Aorta (tissue), 5 donors: Measurements from ENCODE around the gene NIPA2. TPM values are rescaled to one million over a fixed set of nuclear protein-coding genes. Genes with fewer than 3 reads are reported as not detected.

ENCODE experiments used
- ATAC-seq: fragments of 200-7000 bp; cut with Tn5 transposase; one replicate; pipeline ENCODE4 v1.9.1; 2022; ENCODE audit warnings: moderate library complexity; ENCODE audit not compliant: low FRiP score
- DNase-seq, 2 donors: peaks; one replicate each; pipeline ENCODE4 v3.0.0-alpha.2; 2020
- H3K27ac ChIP-seq, 2 donors: one replicate each; pipeline ENCODE4 v1.5.1; 2013; ENCODE audit warnings: low read length in 2 of 2, mild to moderate bottlenecking in 2 of 2, moderate library complexity in 2 of 2, control low read depth in 1 of 2, inconsistent platforms in 1 of 2, low read depth in 1 of 2
- H3K27me3 ChIP-seq, 2 donors: one replicate each; pipeline ENCODE4 v1.6.1; 2013; ENCODE audit warnings: control low read depth in 1 of 2, low read length in 1 of 2, mild to moderate bottlenecking in 1 of 2, moderate library complexity in 1 of 2; ENCODE audit not compliant: insufficient read depth in 2 of 2, control insufficient read depth in 1 of 2
- H3K36me3 ChIP-seq, 2 donors: one replicate each; pipeline ENCODE4 v1.6.1; 2013; ENCODE audit warnings: control low read depth in 1 of 2, low read length in 1 of 2, mild to moderate bottlenecking in 1 of 2; ENCODE audit not compliant: insufficient read depth in 2 of 2, control insufficient read depth in 1 of 2
- H3K4me1 ChIP-seq, 2 donors: one replicate each; pipeline ENCODE4 v1.6.1; 2013; ENCODE audit warnings: low read length in 2 of 2, control low read depth in 1 of 2, mild to moderate bottlenecking in 1 of 2, moderate library complexity in 1 of 2; ENCODE audit not compliant: insufficient read depth in 2 of 2, control insufficient read depth in 1 of 2
- H3K4me3 ChIP-seq, 2 donors: one replicate each; pipeline ENCODE4 v1.5.1; 2013; ENCODE audit warnings: low read length in 2 of 2, control low read depth in 1 of 2, mild to moderate bottlenecking in 1 of 2
- H3K9me3 ChIP-seq: one replicate; pipeline ENCODE4 v1.6.1; 2013; ENCODE audit warnings: mild to moderate bottlenecking, low read length; ENCODE audit not compliant: control insufficient read depth
- WGBS, 2 donors: extraction: QIAGEN DNeasy Blood & Tissue Kit; methylation state at CpG; one replicate each; pipeline ENCODE4 v1.1.7; 2013; 5-methylcytosine and 5-hydroxymethylcytosine counted together
- intact Hi-C, 2 donors: fragments of 100-400 bp; cut with DNase I; formaldehyde crosslinking; loops; one replicate each; pipeline versions ENCODE4 v1.14.2 to v1.15.0; 2022
- polyA plus RNA-seq, 2 donors: library from polyadenylated mRNA; stranded (reverse); fragments of 200-250 nt; gene quantifications; one replicate each; pipeline ENCODE4 v1.2.3, GENCODE V29; 2013
- total RNA-seq, 2 donors: library from RNA; stranded (reverse); fragmentation: NEBNext Ultra II Directional; extraction: Animal tissue kit (Norgen Biotek cat#: 25700); gene quantifications; one replicate each; pipeline ENCODE4 v1.2.1, GENCODE V29; 2021
- donor health status: healthy with polysubstance abuse.
- donor health status: Bipolar disorder and iron deficiency.
- donor health status: DM: no; HTN: no; CAD: no.
- donor health status: DM: no; HTN: no; CAD: no.
- donor health status: DM: yes; HTN: yes; CAD: no.

The NIPA2 gene
- total and polyA plus RNA-seq, 4 donors: 5.9 to 30.1 (median 20.0) TPM

GRCh38 chr15:22868928-22869327, 30.5 kb downstream of the NIPA2 start:
- Histone ChIP-seq H3K36me3 (peaks cover 3 to 13% of the 10 kb centered on the region in 2 donors), H3K27ac (no peak overlapping the region), H3K9me3 (no peaks in the 10 kb centered on the region), H3K27me3 (no peaks in the 10 kb centered on the region), H3K4me3 (no peak overlapping the region), H3K4me1 (no peaks in the 10 kb centered on the region)
- peak; percentile 30 for ATAC-seq
- no peak for DNase-seq
- whole genome bisulfite sequencing, 2 donors: 77 to 86% methylated on average over 9 of the region's 9 CpGs
- intact Hi-C loops: no loop called here

GRCh38 chr15:22869856-22870255, 31.4 kb downstream of the NIPA2 start:
- H3K4me3 ChIP-seq: no peak overlapping the region
- ATAC-seq (no peak), DNase-seq (no peak)
- 97% methylated on average over 12 of the region's 12 CpGs for WGBS, 2 donors
- no peaks in the 10 kb centered on the region for H3K9me3 ChIP-seq
- H3K27ac ChIP-seq: no peak overlapping the region
- H3K4me1 ChIP-seq: no peaks in the 10 kb centered on the region
- H3K27me3 ChIP-seq: no peaks in the 10 kb centered on the region
- intact Hi-C loops: loop anchor here in 1 of 2 donors (10.0 kb wide), 1 partner anchor 105 kb away; no protein-coding TSS in a partner anchor
- peaks cover 3 to 16% of the 10 kb centered on the region in 2 donors for H3K36me3 ChIP-seq

- no peaks in the 10 kb centered on the region for H3K9me3 ChIP-seq
- ATAC-seq: no peak
- DNase-seq: no peak
- intact Hi-C loops: loop anchor here in 1 of 2 donors (10.0 kb wide), 1 partner anchor 104 kb away; no protein-coding TSS in a partner anchor
- no peaks in the 10 kb centered on the region for H3K27me3 ChIP-seq
- H3K4me1 ChIP-seq: no peaks in the 10 kb centered on the region
- no peak overlapping the region for H3K27ac ChIP-seq
- peaks cover 3 to 16% of the 10 kb centered on the region in 2 donors for H3K36me3 ChIP-seq
- H3K4me3 ChIP-seq: no peak overlapping the region
- 95 to 96% methylated on average over 11 of the region's 11 CpGs for WGBS, 2 donors
These were observed 32.4 kb downstream of the NIPA2 start for GRCh38 chr15:22870865-22871264.

GRCh38 chr15:22871481-22872086, 33.1 kb downstream of the NIPA2 start:
- peaks cover 3 to 13% of the 10 kb centered on the region in 2 donors for H3K36me3 ChIP-seq
- H3K9me3 ChIP-seq: no peaks in the 10 kb centered on the region
- H3K4me3 ChIP-seq: no peak overlapping the region
- intact Hi-C loops: loop anchor here in 1 of 2 donors (10.0 kb wide), 1 partner anchor 103 kb away; no protein-coding TSS in a partner anchor
- ATAC-seq (no peak), DNase-seq (no peak)
- H3K27ac ChIP-seq: no peak overlapping the region
- WGBS, 2 donors: 89 to 95% methylated on average over 6 of the region's 6 CpGs
- no peaks in the 10 kb centered on the region for H3K4me1 ChIP-seq
- H3K27me3 ChIP-seq: no peaks in the 10 kb centered on the region

- no peak for DNase-seq
- intact Hi-C loops: loop anchor here in 1 of 2 donors (10.0 kb wide), 1 partner anchor 102 kb away; no protein-coding TSS in a partner anchor
- Histone ChIP-seq H3K9me3 (no peaks in the 10 kb centered on the region), H3K4me1 (no peaks in the 10 kb centered on the region), H3K27ac (no peak overlapping the region), H3K4me3 (no peak overlapping the region), H3K36me3 (peaks cover 0 to 9% of the 10 kb centered on the region in 2 donors), H3K27me3 (no peaks in the 10 kb centered on the region)
- WGBS, 2 donors: 79% methylated on average over 17 of the region's 17 CpGs
- no peak for ATAC-seq
These were observed 34.7 kb downstream of the NIPA2 start for GRCh38 chr15:22872936-22873701.

- Histone ChIP-seq H3K4me1 (no peaks in the 10 kb centered on the region), H3K27me3 (no peaks in the 10 kb centered on the region), H3K9me3 (no peaks in the 10 kb centered on the region), H3K27ac (no peak overlapping the region), H3K4me3 (no peak overlapping the region), H3K36me3 (peaks cover 0 to 9% of the 10 kb centered on the region in 2 donors)
- DNase-seq: peak in 1 of 2 donors; percentile 70
- 96% methylated on average over 9 of the region's 9 CpGs for WGBS, 2 donors
- intact Hi-C loops: loop anchor here in 1 of 2 donors (10.0 kb wide), 1 partner anchor 101 kb away; no protein-coding TSS in a partner anchor
- no peak for ATAC-seq
These were observed 35.4 kb downstream of the NIPA2 start for GRCh38 chr15:22873841-22874240.

GRCh38 chr15:22874256-22874655, 35.8 kb downstream of the NIPA2 start:
- ATAC-seq (no peak), DNase-seq (no peak)
- Histone ChIP-seq H3K9me3 (no peaks in the 10 kb centered on the region), H3K36me3 (peaks cover 0 to 9% of the 10 kb centered on the region in 2 donors), H3K27me3 (no peaks in the 10 kb centered on the region), H3K4me3 (no peak overlapping the region), H3K4me1 (no peaks in the 10 kb centered on the region), H3K27ac (no peak overlapping the region)
- intact Hi-C loops: loop anchor here in 1 of 2 donors (10.0 kb wide), 1 partner anchor 101 kb away; no protein-coding TSS in a partner anchor
- 93 to 95% methylated on average over 8 of the region's 8 CpGs for WGBS, 2 donors

- H3K36me3 ChIP-seq: peaks cover 0 to 7% of the 10 kb centered on the region in 2 donors
- 85 to 86% methylated on average over 7 of the region's 7 CpGs for WGBS, 2 donors
These were observed 36.5 kb downstream of the NIPA2 start for GRCh38 chr15:22874966-22875365.

More at GRCh38 chr15:22874966-22875365, 36.5 kb downstream of the NIPA2 start:
- Histone ChIP-seq H3K27me3 (no peaks in the 10 kb centered on the region), H3K9me3 (no peaks in the 10 kb centered on the region), H3K4me3 (no peak overlapping the region), H3K4me1 (no peaks in the 10 kb centered on the region), H3K27ac (no peak overlapping the region)
- intact Hi-C loops: loop anchor here in 1 of 2 donors (10.0 kb wide), 1 partner anchor 100 kb away; no protein-coding TSS in a partner anchor
- DNase-seq (no peak), ATAC-seq (no peak)
